T-helper 1 cell treated with Interleukin-12 subunit alpha and Interleukin-12 subunit beta and Interleukin-4 antibody, amounts not matched to agents 30 μg/mL and 1 μg/mL, for 36 hours (primary cell): Measurements from ENCODE around the gene NKAIN2.
"Not testable (repeated sequence)": the region's sequence is repeated elsewhere in the genome, so short reads cannot be mapped to it uniquely, and the experiment has no call there.

Experiments used
- H3K27ac Mint-ChIP-seq: one replicate; pipeline ENCODE4 v1.8.0; 2021; ENCODE audit warnings: mild to moderate bottlenecking, mixed read lengths
- H3K27me3 Mint-ChIP-seq: one replicate; pipeline ENCODE4 v1.8.0; 2021; ENCODE audit warnings: low read depth, mixed read lengths
- H3K36me3 Mint-ChIP-seq: one replicate; pipeline ENCODE4 v1.8.0; 2021; ENCODE audit warnings: low read depth, mixed read lengths
- H3K4me1 Mint-ChIP-seq: one replicate; pipeline ENCODE4 v1.8.0; 2021; ENCODE audit warnings: low read depth, mixed read lengths
- H3K4me3 Mint-ChIP-seq: one replicate; pipeline ENCODE4 v1.8.0; 2021; ENCODE audit warnings: mild to moderate bottlenecking, moderate library complexity, mixed read lengths
- H3K9me3 Mint-ChIP-seq: one replicate; pipeline ENCODE4 v1.8.0; 2021; ENCODE audit warnings: mixed read lengths

NKAIN2 gene

GRCh38 chr6:123895346-123895745 is 91.7 kb downstream of the NKAIN2 start:
- Mint-ChIP-seq H3K9me3 (no peaks in the 10 kb centered on the region), H3K27me3 (no peaks in the 10 kb centered on the region), H3K4me3 (no peak overlapping the region), H3K4me1 (no peaks in the 10 kb centered on the region), H3K36me3 (no peaks in the 10 kb centered on the region), H3K27ac (no peak overlapping the region)

GRCh38 chr6:123895806-123896205 is 92.1 kb downstream of the NKAIN2 start:
- no peaks in the 10 kb centered on the region for H3K4me1 Mint-ChIP-seq
- no peak overlapping the region for H3K4me3 Mint-ChIP-seq
- H3K9me3 Mint-ChIP-seq, result no peaks in the 10 kb centered on the region
- H3K27ac Mint-ChIP-seq, result no peak overlapping the region
- H3K36me3 Mint-ChIP-seq, result no peaks in the 10 kb centered on the region
- no peaks in the 10 kb centered on the region for H3K27me3 Mint-ChIP-seq

DNA sequence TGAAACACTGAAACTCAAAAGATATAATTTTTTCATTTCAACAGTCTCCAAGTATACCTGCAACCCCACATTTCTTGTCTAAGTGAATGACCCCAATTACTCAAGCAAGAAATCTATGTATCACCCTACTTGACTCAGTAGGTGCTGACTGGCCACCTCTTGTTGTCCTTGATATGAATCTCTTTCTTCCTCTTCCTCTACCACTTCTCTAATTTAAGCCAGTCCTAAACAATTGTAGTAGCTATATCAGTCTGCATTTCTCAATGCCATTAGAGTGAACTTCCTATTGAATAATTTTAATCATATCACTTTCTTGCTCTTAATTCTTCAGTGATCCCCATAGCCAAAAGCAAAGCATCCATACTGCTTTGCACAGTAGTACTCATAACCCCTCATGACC is 93.2 kb downstream of the NKAIN2 start:
- H3K36me3 Mint-ChIP-seq, result no peaks in the 10 kb centered on the region
- H3K9me3 Mint-ChIP-seq, result no peaks in the 10 kb centered on the region
- no peaks in the 10 kb centered on the region for H3K4me1 Mint-ChIP-seq
- H3K27me3 Mint-ChIP-seq, result no peaks in the 10 kb centered on the region
- no peak overlapping the region for H3K4me3 Mint-ChIP-seq
- no peak overlapping the region for H3K27ac Mint-ChIP-seq

GRCh38 chr6:123897965-123898364 is 94.3 kb downstream of the NKAIN2 start:
- Mint-ChIP-seq H3K27ac (no peak overlapping the region), H3K4me1 (no peaks in the 10 kb centered on the region), H3K9me3 (no peaks in the 10 kb centered on the region), H3K36me3 (no peaks in the 10 kb centered on the region), H3K27me3 (no peaks in the 10 kb centered on the region), H3K4me3 (no peak overlapping the region)

DNA sequence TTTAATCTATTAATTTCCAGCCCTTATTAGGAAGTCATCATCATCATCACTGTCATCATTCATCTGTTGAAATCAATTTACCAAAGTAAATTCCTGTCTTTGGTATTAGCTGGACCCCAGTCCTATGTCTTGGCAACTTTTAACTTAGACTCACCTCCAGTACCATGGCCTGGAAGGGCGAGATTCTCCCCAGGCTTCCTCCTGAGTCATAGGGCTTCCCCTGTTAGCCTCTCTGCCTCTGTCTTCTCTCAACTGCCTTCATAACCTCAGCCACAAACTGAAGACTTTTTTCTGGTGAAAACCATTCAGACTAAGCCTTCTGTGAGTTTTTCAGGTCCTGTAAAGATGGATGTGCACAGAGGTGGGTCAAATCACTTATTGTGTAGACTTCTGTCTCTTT is 95.0 kb downstream of the NKAIN2 start:
- no peaks in the 10 kb centered on the region for H3K4me1 Mint-ChIP-seq
- H3K4me3 Mint-ChIP-seq, result no peak overlapping the region
- H3K27me3 Mint-ChIP-seq, result no peaks in the 10 kb centered on the region
- no peaks in the 10 kb centered on the region for H3K36me3 Mint-ChIP-seq
- H3K9me3 Mint-ChIP-seq, result no peaks in the 10 kb centered on the region
- no peak overlapping the region for H3K27ac Mint-ChIP-seq

- Mint-ChIP-seq H3K4me3 (no peak overlapping the region), H3K36me3 (no peaks in the 10 kb centered on the region), H3K27ac (no peak overlapping the region), H3K9me3 (no peaks in the 10 kb centered on the region), H3K27me3 (no peaks in the 10 kb centered on the region), H3K4me1 (no peaks in the 10 kb centered on the region)
These were observed 96.1 kb downstream of the NKAIN2 start for GRCh38 chr6:123899745-123900144.

- Mint-ChIP-seq H3K4me3 (no peak overlapping the region), H3K27me3 (no peaks in the 10 kb centered on the region), H3K36me3 (no peaks in the 10 kb centered on the region), H3K27ac (no peak overlapping the region), H3K9me3 (no peaks in the 10 kb centered on the region), H3K4me1 (no peaks in the 10 kb centered on the region)
These were observed 97.8 kb downstream of the NKAIN2 start for GRCh38 chr6:123901436-123901835.

- Mint-ChIP-seq H3K9me3 (no peaks in the 10 kb centered on the region), H3K27ac (no peak overlapping the region), H3K4me1 (no peaks in the 10 kb centered on the region), H3K4me3 (no peak overlapping the region), H3K36me3 (no peaks in the 10 kb centered on the region), H3K27me3 (no peaks in the 10 kb centered on the region)
These were observed 99.2 kb downstream of the NKAIN2 start for GRCh38 chr6:123902738-123903313.

GRCh38 chr6:123904228-123904627 is 100.6 kb downstream of the NKAIN2 start:
- H3K4me3 Mint-ChIP-seq, result no peak overlapping the region
- H3K9me3 Mint-ChIP-seq, result no peaks in the 10 kb centered on the region
- H3K36me3 Mint-ChIP-seq, result no peaks in the 10 kb centered on the region
- no peak overlapping the region for H3K27ac Mint-ChIP-seq
- no peaks in the 10 kb centered on the region for H3K4me1 Mint-ChIP-seq
- H3K27me3 Mint-ChIP-seq, result no peaks in the 10 kb centered on the region

GRCh38 chr6:123908797-123909196 is 105.1 kb downstream of the NKAIN2 start:
- no peaks in the 10 kb centered on the region for H3K27me3 Mint-ChIP-seq
- no peak overlapping the region for H3K4me3 Mint-ChIP-seq
- no peak overlapping the region for H3K27ac Mint-ChIP-seq
- H3K9me3 Mint-ChIP-seq, result no peaks in the 10 kb centered on the region
- no peaks in the 10 kb centered on the region for H3K36me3 Mint-ChIP-seq
- no peaks in the 10 kb centered on the region for H3K4me1 Mint-ChIP-seq

DNA sequence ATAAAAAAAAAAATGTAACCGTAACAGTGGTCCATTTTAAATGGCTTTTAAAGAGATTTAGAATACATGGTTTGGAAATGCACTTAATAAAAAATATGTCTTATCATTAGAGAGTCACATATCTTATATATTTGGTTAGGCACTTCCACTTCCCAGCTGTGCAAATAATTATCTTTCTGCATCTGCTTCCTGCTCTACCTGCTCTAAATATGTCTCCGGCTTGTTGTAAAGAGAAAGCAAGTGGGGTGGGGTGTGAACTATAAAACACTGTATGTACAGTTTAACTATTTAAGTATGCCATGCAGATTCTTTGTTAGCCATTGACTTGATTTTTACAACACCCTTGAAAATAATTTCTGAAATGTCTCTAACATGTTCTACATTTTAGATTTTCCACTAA is 106.3 kb downstream of the NKAIN2 start:
- Mint-ChIP-seq H3K27ac (no peak overlapping the region), H3K9me3 (no peaks in the 10 kb centered on the region), H3K36me3 (no peaks in the 10 kb centered on the region), H3K4me1 (no peaks in the 10 kb centered on the region), H3K4me3 (no peak overlapping the region), H3K27me3 (no peaks in the 10 kb centered on the region)

DNA sequence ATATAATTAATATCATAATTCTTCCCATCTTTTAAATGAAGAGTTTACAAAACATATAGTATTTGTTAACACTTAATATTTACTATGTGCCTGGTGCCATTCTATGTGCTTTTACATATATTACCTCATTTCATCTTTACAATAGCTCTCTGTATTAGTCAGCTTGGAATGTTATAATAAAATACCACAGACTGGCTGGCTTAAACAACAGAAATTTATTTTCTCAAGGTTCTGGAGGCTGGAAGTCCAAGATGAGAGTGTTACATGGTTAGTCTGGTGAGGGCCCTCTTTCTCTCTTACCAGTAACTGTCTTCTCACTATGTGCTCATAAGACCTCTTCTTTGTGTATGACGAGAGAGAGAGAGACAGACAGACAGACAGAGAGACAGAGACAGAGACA is 110.2 kb downstream of the NKAIN2 start:
- Mint-ChIP-seq H3K27ac (no peak overlapping the region), H3K9me3 (no peaks in the 10 kb centered on the region), H3K4me1 (no peaks in the 10 kb centered on the region), H3K27me3 (no peaks in the 10 kb centered on the region), H3K36me3 (no peaks in the 10 kb centered on the region), H3K4me3 (no peak overlapping the region)

- H3K27me3 Mint-ChIP-seq, H3K9me3 Mint-ChIP-seq, H3K36me3 Mint-ChIP-seq, H3K27ac Mint-ChIP-seq, H3K4me3 Mint-ChIP-seq, H3K4me1 Mint-ChIP-seq: not testable (repeated sequence)
These were observed 119.7 kb downstream of the NKAIN2 start for GRCh38 chr6:123923379-123923778.

- Mint-ChIP-seq H3K9me3 (no peaks in the 10 kb centered on the region), H3K27ac (no peak overlapping the region), H3K36me3 (no peaks in the 10 kb centered on the region), H3K27me3 (no peaks in the 10 kb centered on the region), H3K4me1 (no peaks in the 10 kb centered on the region), H3K4me3 (no peak overlapping the region)
These were observed 121.7 kb downstream of the NKAIN2 start for GRCh38 chr6:123925350-123925749.

GRCh38 chr6:123925842-123926399 is 122.3 kb downstream of the NKAIN2 start:
- no peak overlapping the region for H3K4me3 Mint-ChIP-seq
- H3K27ac Mint-ChIP-seq, result no peak overlapping the region
- H3K27me3 Mint-ChIP-seq, result no peaks in the 10 kb centered on the region
- no peaks in the 10 kb centered on the region for H3K36me3 Mint-ChIP-seq
- no peaks in the 10 kb centered on the region for H3K9me3 Mint-ChIP-seq
- H3K4me1 Mint-ChIP-seq, result no peaks in the 10 kb centered on the region

- H3K4me3 Mint-ChIP-seq, result no peak overlapping the region
- no peaks in the 10 kb centered on the region for H3K36me3 Mint-ChIP-seq
- no peak overlapping the region for H3K27ac Mint-ChIP-seq
- no peaks in the 10 kb centered on the region for H3K9me3 Mint-ChIP-seq
- no peaks in the 10 kb centered on the region for H3K4me1 Mint-ChIP-seq
- no peaks in the 10 kb centered on the region for H3K27me3 Mint-ChIP-seq
These were observed 124.9 kb downstream of the NKAIN2 start for GRCh38 chr6:123928529-123928928.
